ENCODE measurements around the gene UBR4.

GRCh38 chr1:19179597-19180264 lies 30.3 kb downstream of the UBR4 start:
- TF ChIP-seq EZH2 (IDR thresholded peaks at IDR 0.05; ENCODE audit: insufficient read depth, poor library complexity, severe bottlenecking), result no peak
- TF ChIP-seq EZH2phosphoT487 (IDR thresholded peaks at IDR 0.05; ENCODE audit: insufficient read depth, low read depth), result no peak

Data from GM23248 (cell line).